HG02938 (cell line): ENCODE measurements around the gene TMC3.
"Not testable (repeated sequence)": the region's sequence is repeated elsewhere in the genome, so short reads cannot be mapped to it uniquely, and the experiment has no call there.

Experiments used
- ATAC-seq: cut with Tn5 transposase; IDR thresholded peaks from one replicate; pipeline ENCODE4 v1.9.1; 2021; ENCODE audit warnings: mild to moderate bottlenecking, moderate library complexity; ENCODE audit not compliant: unreplicated experiment

The TMC3 gene

DNA sequence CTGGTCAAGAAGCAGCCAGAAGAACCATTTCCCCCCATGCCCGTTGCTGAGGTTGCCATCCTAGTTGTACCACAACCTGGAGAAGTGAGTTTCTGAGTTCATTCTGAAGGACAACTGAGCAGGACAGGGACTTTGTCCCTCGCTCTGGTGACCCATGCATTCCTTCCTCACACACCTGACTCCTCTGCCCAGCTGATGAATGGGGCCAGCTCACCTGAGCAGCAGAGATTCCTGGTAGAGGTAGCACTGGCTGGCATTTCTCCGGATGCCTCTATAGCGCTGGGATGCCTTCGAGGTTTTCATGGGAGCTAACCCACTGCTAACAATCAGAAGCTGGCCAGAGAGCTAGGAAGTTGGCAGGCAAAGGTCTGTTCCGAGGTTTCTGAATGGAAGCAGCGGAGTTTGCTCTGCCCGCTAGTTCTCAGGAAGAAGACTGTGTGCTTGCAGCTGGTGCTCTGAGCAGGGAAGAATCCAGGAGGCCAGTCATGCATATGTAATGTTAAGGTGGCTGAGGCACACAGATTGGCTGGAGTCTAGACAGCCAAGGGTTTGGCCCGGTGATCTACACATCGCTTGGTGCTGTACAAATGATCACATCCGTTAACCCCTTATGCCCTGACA lies at the start of gene TMC3:
Gene TMC3, minus strand, starts transcription at position 439 of the 621 bp plus-strand sequence. Its CDS starts 136 bp downstream, at position 303.
- no peak for ATAC-seq

DNA sequence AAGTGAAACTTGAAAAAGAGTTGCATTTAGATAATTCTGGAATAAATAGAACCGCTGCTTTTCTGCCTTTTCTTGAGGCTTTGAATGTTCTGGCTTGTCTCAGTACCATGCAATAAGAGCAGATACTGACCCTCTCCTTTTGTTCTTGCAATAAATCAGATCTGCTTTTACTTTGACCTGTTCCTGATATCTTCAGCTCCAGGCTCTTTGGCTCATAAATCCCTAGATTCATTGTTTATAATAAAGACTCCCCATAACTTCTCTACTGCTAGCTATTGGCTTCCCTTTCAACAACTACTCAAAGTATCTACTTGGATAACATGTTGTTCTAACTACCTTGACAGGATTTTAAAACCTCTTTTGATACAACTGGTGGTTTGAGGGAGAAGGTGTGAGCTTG lies 47.4 kb upstream of the TMC3 start:
- ATAC-seq: no peak

GRCh38 chr15:81419332-81419943 lies 45.4 kb upstream of the TMC3 start:
- no peak for ATAC-seq

DNA sequence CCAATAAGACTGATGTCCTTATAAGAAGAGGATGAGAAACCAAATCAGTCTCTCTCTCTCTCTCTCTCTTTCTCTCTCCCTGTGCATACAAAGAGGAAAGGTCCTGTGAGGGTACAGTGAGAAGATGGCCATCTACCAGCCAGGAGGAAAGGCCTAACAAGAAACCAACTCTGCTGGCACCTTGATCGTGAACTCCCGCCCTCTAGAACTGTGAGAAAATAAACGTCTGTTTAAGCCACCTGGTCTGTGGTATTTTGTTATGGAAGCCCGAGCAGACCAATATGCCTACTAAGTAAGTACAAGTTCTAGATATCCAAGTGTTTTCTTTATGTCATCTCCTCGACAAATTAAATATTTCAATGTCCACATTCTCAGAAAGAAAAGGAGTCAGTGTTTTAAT lies 44.9 kb upstream of the TMC3 start:
- ATAC-seq: no peak

DNA sequence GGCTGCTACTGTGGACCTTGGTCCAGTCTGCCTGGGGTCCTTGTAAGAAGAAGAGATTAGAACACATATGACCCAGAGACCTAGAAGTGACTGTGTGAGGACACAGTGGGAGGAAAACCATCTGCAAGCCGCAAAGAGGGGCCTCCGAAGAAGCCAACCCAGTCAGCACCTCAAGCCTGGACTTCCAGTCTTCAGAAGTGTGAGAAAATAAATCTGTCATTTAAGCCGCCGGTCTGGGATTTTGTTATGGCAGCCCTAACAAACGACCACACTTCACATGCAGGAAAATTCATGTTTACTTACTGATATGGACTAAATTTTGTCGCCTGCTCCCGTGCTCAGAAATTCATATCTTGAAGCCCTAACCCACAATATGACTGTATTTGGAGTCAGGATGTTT lies 44.4 kb upstream of the TMC3 start:
- no peak for ATAC-seq

- not testable (repeated sequence) for ATAC-seq
Measured at GRCh38 chr15:81414274-81414968, 40.4 kb upstream of the TMC3 start.

GRCh38 chr15:81413851-81414250 lies 39.8 kb upstream of the TMC3 start:
- no peak for ATAC-seq

DNA sequence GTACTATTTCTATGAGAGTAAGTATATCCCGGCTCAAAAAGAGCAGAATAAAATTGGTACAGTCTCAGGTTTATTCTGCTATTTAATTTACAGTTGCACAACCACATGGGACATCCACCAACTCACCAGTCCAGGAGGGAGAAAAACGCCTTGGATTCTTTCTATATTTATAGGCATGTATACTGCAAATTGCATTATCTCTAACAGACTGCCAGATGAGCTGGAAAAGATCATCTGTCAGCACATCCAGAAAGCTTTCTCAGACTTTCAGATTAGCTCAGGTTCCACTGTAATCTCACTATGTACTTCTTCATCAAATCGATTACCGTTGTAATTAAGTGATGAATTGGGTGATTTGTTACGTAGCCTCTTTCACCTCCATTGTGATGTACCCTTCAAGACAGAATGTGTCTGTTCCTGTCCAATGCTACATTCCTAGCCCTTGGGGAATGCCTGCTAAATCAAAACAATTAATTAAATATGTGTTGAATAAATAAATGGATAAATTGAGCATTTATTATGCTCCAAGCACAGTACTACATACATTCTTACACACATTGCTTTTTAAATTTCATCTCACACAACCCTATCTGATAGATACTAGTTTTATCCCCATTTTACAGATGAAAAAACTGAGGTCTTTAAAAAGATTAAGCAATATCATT lies 38.1 kb upstream of the TMC3 start:
- ATAC-seq: no peak

DNA sequence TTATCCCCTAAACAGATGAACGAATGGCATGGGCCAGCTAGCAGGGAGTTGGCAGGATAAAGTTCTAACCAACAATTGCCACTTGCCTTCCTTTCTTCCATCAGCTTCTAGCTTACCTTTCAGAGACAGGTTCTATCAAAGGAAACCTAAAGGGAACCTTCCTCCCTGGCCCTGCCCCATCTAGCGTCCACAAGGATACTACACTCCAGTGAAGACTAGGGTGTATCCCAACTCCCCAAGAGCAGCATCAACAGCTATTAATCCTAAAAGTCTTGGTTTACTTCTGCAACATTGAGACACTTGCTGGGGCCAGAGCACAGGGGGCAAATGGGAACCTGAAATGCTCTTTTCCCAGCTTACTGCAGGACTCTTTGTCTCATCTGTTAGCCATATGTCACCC lies 37.0 kb upstream of the TMC3 start:
- ATAC-seq: no peak

GRCh38 chr15:81410318-81410753 lies 36.3 kb upstream of the TMC3 start:
- no peak for ATAC-seq

DNA sequence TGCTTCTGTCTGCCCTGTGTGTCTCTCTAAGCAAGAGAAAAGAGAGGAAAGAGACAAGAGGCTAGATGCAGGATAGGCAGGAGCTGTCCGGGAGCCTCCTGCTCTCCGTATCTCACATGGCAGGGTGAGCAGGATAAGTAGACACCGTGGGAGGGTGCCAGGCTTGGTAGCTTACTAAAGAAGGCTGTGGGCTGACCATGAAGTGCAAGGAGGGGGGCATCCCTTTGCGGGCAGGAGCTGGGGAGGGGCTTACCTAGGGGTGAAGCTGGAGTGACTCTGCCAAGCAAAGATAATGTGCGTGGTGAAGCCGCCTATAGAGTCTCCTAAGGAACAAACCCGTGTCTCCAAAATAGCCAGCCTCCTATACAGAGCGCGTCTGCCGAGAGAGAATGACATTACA lies 33.7 kb upstream of the TMC3 start:
- ATAC-seq: no peak

GRCh38 chr15:81407176-81407575 lies 33.2 kb upstream of the TMC3 start:
- no peak for ATAC-seq

GRCh38 chr15:81400640-81401236 lies 26.7 kb upstream of the TMC3 start:
- ATAC-seq: no peak

DNA sequence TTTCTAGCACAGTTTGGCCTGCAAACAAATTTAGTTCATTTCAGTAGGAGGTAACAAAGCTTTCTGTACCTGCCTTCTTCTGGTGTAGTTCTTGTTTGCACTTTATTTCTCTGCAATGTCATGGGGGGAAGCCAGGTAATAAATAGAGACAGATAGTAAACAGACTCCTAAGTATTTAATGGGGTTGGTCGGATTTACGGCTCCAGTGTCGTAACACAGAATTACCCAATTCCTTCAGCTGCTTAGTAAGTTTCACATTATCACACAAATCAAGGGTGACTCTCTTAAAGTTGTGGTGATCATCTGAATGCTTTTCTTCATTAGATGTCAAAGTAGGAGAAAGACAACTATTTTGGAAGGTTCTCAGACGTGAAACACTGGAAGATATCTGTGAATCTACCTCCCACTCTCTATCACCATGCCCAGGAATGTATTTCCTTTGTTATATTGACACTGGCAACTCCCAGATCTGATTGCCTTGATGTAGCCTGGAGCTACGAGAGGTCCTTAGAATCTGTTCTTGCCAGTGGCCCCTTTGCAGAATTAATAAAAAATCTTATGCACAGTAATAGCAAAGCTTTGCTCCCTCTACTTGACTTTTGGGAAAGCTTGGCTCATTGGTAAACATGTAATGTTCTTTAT lies 25.0 kb upstream of the TMC3 start:
- no peak for ATAC-seq

- no peak for ATAC-seq
Measured at GRCh38 chr15:81398456-81398855, 24.4 kb upstream of the TMC3 start.

DNA sequence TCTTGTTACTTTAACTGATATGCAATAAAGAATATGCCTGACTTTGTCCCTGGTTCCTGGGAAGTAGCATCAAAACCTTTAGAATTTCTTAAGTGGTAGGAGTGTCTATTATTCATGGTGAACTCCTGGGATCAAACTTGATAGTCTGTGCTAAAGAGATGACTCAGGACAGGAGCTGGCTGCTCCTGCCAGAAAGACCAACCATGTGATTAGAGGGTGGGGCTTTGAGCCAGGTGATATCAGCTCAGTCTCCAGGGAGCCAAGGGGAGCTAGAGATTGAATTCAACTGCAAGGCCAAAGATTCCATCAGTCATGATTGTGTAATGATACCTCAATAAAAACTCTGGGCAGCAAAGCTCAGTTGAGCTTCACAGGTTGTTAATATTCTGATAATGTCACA lies 20.6 kb upstream of the TMC3 start:
- ATAC-seq: no peak

GRCh38 chr15:81391657-81392056 lies 17.6 kb upstream of the TMC3 start:
- ATAC-seq: no peak

- no peak for ATAC-seq
Measured at GRCh38 chr15:81388436-81388770, 14.4 kb upstream of the TMC3 start.

- no peak for ATAC-seq
Measured at GRCh38 chr15:81387621-81388435, 13.8 kb upstream of the TMC3 start.

DNA sequence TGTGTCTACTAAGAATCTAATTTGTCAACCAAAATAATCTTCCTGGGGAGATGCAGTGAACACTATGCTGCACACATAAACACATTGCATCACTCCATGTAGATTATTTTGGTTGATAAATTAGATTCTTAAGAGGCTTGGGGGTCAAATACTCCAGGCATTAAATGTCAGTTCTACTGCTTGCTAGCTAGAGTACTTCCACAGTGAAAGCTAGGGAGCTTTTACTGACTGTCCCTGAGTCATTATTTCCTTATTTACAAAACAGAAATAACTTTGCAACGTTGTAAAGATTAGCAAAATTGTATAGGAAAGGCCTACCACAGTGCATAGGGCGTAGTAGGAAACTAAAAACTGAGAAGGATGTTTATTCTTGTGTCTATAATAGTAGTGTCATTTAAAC lies 12.9 kb upstream of the TMC3 start:
- no peak for ATAC-seq
